ENCODE measurements around the gene ADRA2A.

Gene ADRA2A

DNA sequence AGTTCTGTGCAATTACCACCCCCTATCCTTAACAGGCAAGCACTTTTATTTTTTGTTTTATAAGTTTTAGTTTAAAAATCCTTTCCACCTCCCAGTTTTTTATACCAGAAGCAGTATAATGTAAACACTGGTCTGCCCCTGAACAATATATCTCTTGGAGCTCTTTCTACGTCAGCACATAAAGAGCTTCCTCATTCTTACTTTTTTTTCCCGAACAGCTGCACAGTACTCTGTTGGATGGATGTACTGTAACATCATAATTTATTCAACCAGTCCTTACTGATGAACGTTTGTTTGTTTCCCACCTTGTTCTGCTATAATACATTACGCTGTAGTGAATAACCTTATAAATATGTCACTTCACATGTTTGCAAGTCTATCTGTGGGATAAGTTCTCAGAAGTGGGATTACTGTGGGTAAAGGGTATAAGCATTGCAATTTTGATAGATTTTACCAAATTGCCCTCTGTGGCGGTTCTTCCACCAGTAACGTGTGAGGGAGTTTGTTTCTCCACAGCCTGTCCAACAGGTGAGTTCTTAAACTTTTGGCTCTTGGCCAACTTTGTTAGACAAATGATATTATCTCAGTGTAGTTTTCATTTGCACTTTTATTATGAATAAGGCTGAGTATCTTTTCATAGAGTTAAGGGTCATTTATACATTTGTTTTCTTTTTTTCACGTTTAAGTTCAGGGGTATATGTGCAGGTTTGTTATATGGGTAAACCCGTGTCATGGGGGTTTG is 32.8 kb downstream of the ADRA2A start:
- no peak for DNase-seq

- no peak for DNase-seq
Measured at GRCh38 chr10:111110771-111111170, 33.9 kb downstream of the ADRA2A start.

- no peak for DNase-seq
Measured at GRCh38 chr10:111112333-111112732, 35.5 kb downstream of the ADRA2A start.

- no peak for DNase-seq
Measured at GRCh38 chr10:111113238-111113960, 36.6 kb downstream of the ADRA2A start.

GRCh38 chr10:111113961-111114757 is 37.3 kb downstream of the ADRA2A start:
- DNase-seq, result peak in 3 of 56 donors; percentile 6 to 19 (median 13)

DNA sequence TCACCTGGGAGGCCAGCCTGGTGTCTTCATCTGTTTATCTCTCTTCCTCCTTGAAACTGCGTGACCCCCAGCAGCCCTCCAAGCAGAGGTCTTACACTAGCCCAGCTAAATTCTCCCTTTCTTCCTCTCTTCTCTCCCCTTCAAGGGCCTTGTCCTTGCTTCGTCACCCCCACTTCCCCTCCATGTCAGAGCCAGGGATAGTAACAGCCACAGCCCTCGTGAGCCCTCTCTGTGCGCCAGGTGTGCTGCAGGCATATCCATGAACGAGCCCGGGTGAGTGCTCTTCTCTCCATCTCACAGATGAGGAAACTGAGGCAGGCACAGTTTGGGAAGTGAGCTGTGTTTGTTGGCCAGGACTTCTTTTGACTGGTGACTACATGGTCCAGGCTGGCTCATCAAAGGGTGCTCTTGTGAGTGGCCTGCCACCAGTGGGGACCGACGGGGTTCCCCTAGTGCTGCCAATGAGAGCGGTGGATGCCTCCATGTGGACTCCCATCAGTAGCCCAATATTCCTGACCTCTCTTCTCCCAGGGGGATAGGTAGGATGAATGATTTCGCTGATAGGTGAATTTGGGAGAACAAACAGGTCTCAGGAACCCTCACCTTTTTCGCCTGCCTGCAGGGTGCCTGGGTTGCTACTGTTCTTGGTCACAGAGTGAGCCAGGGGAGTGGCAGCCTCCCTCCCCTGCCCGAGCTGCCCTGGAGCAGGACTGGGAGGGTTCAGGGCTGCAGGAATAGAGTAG is 38.1 kb downstream of the ADRA2A start:
- no peak for DNase-seq

- no peak for DNase-seq
Measured at GRCh38 chr10:111116211-111116610, 39.4 kb downstream of the ADRA2A start.

DNA sequence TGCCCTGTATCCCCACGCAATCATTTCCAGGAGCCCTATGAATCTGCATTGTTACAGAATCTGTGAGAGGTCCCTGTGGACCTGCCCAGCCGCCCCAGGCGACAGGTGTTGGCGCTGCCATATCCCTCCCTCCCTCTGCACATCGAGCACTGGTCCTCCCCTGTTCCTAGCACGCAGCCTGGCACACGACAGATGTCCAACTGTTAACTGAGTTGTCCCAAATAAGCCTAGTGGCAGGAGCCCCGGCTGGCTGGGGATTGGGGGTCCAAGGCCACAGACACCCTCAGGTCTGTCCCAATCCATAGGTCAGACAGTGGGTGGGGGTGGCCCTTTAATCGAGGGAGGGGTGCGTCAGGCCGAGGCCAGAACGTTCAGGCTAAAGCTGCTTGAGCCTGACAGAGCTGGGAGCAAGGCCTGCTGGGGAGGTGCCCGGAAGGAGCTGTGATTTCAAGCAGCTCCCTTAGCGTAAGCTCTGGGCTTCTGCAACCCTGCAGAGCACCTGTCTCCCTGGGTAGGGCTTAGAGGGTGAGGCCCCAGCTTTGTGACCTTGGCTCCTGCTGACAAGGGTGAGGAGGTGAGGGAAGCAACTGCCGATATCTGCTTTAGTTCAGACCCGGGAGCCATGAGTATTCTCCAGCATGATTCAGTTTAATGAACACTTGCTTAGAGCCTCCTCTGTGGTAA is 40.1 kb downstream of the ADRA2A start:
- DNase-seq, result no peak

GRCh38 chr10:111117528-111118277 is 40.9 kb downstream of the ADRA2A start:
- DNase-seq, result no peak

DNA sequence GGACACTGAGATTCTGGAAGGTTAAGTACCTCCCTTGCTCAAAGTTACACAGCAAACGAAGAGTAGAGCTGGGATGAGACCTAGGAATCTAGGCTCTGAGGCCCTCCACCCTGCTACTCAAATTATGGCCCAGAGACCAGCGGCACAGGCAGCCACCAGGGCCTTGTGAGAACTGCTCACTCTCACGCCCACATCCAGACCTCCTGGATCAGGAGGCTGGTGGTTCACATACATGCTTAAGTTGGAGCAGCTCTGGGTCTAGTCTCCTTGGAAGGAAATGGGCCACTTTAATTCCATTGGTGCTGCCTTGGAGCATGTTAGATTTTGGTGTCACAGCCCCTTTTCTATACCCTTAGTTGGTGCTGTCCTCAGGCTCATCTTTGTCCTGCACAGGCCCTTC is 41.9 kb downstream of the ADRA2A start:
- no peak for DNase-seq

GRCh38 chr10:111119637-111120036 is 42.8 kb downstream of the ADRA2A start:
- no peak for DNase-seq

GRCh38 chr10:111122127-111122526 is 45.3 kb downstream of the ADRA2A start:
- no peak for DNase-seq

GRCh38 chr10:111123883-111124282 is 47.1 kb downstream of the ADRA2A start:
- DNase-seq, result no peak

DNA sequence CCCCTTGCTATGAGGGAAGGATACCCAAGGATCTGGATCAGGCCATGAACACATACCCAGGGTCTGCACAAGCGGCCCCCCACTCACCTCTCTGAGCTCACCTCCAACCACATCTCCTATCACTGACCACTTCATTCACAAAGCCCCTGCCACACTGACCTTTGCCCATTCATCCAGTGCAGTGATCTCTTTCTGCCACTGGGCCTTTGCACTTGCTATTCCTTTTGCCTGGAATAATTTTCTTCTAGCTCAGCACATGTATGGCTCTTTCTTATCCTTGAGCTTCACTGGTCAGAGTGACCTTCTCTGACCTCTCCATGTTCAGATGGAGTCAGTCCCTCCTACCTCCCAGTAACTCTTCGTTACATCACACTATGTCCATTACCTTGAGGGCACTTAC is 48.3 kb downstream of the ADRA2A start:
- no peak for DNase-seq

DNA sequence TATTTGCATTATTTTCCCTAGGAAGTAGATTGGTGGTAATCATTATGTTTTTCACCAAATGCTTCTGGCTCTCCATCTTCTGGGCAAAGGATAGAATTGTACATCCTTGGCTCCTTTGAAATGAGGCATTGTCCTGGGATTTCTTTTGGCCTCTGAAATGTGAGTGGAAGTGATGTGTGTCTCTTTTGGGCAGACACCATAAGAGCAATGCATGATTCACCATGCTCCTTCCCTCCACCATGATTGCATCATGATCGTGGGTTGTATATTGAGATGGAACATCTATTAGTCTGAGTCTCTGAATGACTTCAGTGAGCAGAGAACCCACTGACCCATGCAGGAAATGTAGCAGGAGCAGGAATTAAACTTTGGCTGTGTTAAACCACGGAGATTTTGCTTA is 49.2 kb downstream of the ADRA2A start:
- DNase-seq, result no peak

DNA sequence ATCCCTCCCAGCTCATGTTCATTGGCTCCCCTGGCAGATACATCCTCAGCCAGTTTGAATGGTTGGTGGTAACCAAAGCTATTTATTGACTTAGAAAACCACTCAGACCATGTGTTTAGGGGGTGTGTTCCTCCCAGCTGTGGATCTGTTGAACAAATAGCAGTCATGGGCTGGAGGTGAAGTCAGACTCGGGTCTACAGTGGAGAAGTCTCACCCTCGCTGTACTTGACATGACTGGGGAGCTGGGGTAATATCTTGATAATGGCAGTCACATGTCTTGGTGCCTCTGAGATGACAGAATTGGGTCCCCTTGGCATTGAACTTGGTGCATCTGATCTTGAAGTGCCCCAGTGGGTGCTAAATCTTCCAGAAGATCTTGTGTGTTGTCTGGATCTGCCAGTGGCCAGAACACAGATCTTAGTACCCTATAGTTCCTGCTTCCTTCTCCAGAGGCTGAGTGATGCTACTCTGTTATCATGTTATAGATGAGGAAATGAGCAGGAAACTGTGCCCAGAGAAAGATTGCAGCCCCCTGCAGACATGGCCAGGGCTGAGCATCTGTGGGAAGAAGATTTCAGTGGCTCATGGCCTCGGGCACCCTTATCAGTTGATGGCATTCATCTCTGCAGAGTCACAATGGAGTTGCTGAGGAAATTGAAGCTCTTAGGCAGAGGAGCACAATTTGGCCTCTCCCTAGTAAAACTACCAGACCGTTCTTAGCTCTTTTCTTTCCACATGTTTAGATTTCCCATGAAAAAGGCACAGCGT is 50.4 kb downstream of the ADRA2A start:
- DNase-seq, result no peak

- DNase-seq, result peak in 21 of 56 donors; percentile 1 to 54 (median 18)
Measured at GRCh38 chr10:111128331-111129180, 51.7 kb downstream of the ADRA2A start.

DNA sequence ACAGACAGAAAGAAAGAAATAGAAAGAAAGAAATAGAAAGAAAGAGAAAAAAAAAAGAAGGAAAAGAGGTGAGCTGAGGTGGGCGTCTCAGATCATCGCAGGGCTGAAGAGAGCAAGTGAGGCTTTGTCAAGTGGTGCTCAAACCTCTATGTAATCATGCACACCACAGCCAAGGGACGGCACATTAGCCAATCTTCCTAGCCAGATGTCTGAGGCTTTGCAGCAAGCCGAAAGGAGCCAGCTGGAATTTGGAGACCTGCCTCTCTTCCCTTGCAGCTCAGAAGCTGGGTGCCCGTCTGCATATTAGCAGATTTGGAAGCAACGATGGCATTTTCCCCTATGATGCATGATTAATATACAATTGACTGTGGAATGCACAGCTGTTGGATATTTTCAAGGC is 52.5 kb downstream of the ADRA2A start:
- no peak for DNase-seq

Data from amygdala (tissue), 56 donors.